Vagina (tissue), 2 donors: ENCODE measurements around the gene PRDM15. TPM values are rescaled to one million over a fixed set of nuclear protein-coding genes. Genes with fewer than 3 reads are reported as not detected.

Source experiments
- DNase-seq, 2 donors: peaks; one replicate each; pipeline ENCODE4 v3.0.0-alpha.2; 2017; ENCODE audit errors: extremely low spot score in 2 of 2
- H3K27ac ChIP-seq: fragments of 200-600 bp; sonication (generic); one replicate; pipeline ENCODE4 v1.5.1; 2019
- H3K27me3 ChIP-seq: fragments of 200-600 bp; sonication (generic); one replicate; pipeline ENCODE4 v1.5.1; 2019
- H3K36me3 ChIP-seq, 2 donors: fragments of 200-600 bp; sonication (generic); one replicate each; pipeline ENCODE4 v1.5.1; 2017 to 2019
- H3K4me1 ChIP-seq: fragments of 200-600 bp; sonication (generic); one replicate; pipeline ENCODE4 v1.5.1; 2019
- H3K4me3 ChIP-seq, 2 donors: fragments of 200-600 bp; sonication (generic); 1 replicate in 1 of 2; 2 replicates in 1 of 2; pipeline ENCODE4 v1.5.1; 2016 to 2019
- H3K9me3 ChIP-seq: fragments of 200-600 bp; sonication (generic); one replicate; pipeline ENCODE4 v1.5.1; 2019
- CTCF ChIP-seq, 3 experiments: fragments of 450-650 bp in 2 of 3; fragments of 200-600 bp in 1 of 3; sonication (generic) in 1 of 3; IDR thresholded peaks; one replicate each; pipeline ENCODE4 v1.5.1; 2017 to 2019; ENCODE audit warnings: antibody characterized with exemption in 3 of 3, mild to moderate bottlenecking in 2 of 3, moderate library complexity in 2 of 3
- POLR2A ChIP-seq, 2 donors: fragments of 450-650 bp; IDR thresholded peaks; one replicate each; pipeline ENCODE4 v1.6.1; 2017; ENCODE audit warnings: antibody characterized with exemption in 2 of 2, mild to moderate bottlenecking in 2 of 2, moderate library complexity in 2 of 2
- POLR2AphosphoS5 ChIP-seq, 2 donors: sonication (generic); formaldehyde crosslinking; IDR thresholded peaks; one replicate each; pipeline ENCODE4 v1.9.0; 2017; ENCODE audit warnings: antibody characterized with exemption in 2 of 2, mild to moderate bottlenecking in 2 of 2, low read depth in 1 of 2; ENCODE audit not compliant: insufficient read depth in 1 of 2
- intact Hi-C: fragments of 100-400 bp; cut with DNase I; formaldehyde crosslinking; loops from one replicate; pipeline ENCODE4 v1.15.1; 2023
- total RNA-seq: library from RNA; depleted of rRNA; stranded (reverse); fragments of >200 nt; gene quantifications from one replicate; pipeline ENCODE4 v1.2.3, GENCODE V29; 2016

PRDM15 gene
- total RNA-seq, 1 donor from 2014 or later = 31.2 TPM

- intact Hi-C loops = no loop called here
- no peak for DNase-seq
- Histone ChIP-seq H3K27me3 (no peaks in the 10 kb centered on the region), H3K4me1 (no peaks in the 10 kb centered on the region), H3K4me3 (no peak overlapping the region), H3K9me3 (no peaks in the 10 kb centered on the region), H3K36me3 (peaks cover 0 to 55% of the 10 kb centered on the region in 2 donors), H3K27ac (no peak overlapping the region)
- TF ChIP-seq POLR2A (IDR thresholded peaks at IDR 0.05) = no peak
- TF ChIP-seq CTCF (IDR thresholded peaks at IDR 0.05) = no peak
- TF ChIP-seq POLR2AphosphoS5 (IDR thresholded peaks at IDR 0.05; ENCODE audit: insufficient read depth in 1 of 2, low read depth in 1 of 2) = no peak
Measured at GRCh38 chr21:41908829-41909228, 29.7 kb upstream of the PRDM15 start.

GRCh38 chr21:41907496-41908258 lies 28.5 kb upstream of the PRDM15 start:
- H3K36me3 ChIP-seq = peaks cover 0 to 59% of the 10 kb centered on the region in 2 donors
- intact Hi-C loops = no loop called here
- no peak for DNase-seq
- TF ChIP-seq POLR2A (IDR thresholded peaks at IDR 0.05) (no peak), POLR2AphosphoS5 (IDR thresholded peaks at IDR 0.05; ENCODE audit: insufficient read depth in 1 of 2, low read depth in 1 of 2) (no peak), CTCF (IDR thresholded peaks at IDR 0.05) (no peak)
- H3K27ac ChIP-seq = no peak overlapping the region
- H3K9me3 ChIP-seq = no peaks in the 10 kb centered on the region
- no peaks in the 10 kb centered on the region for H3K4me1 ChIP-seq
- no peaks in the 10 kb centered on the region for H3K27me3 ChIP-seq
- no peak overlapping the region for H3K4me3 ChIP-seq

- intact Hi-C loops = no loop called here
- Histone ChIP-seq H3K9me3 (no peaks in the 10 kb centered on the region), H3K27me3 (no peaks in the 10 kb centered on the region), H3K27ac (no peak overlapping the region), H3K4me1 (no peaks in the 10 kb centered on the region), H3K4me3 (no peak overlapping the region), H3K36me3 (peaks cover 0 to 56% of the 10 kb centered on the region in 2 donors)
- DNase-seq = no peak
- no peak for TF ChIP-seq CTCF (IDR thresholded peaks at IDR 0.05)
- TF ChIP-seq POLR2AphosphoS5 (IDR thresholded peaks at IDR 0.05; ENCODE audit: insufficient read depth in 1 of 2, low read depth in 1 of 2) = no peak
- TF ChIP-seq POLR2A (IDR thresholded peaks at IDR 0.05) = no peak
Measured at GRCh38 chr21:41906770-41907169, 27.6 kb upstream of the PRDM15 start.

- Histone ChIP-seq H3K4me3 (no peak overlapping the region), H3K27ac (no peak overlapping the region), H3K9me3 (no peaks in the 10 kb centered on the region), H3K27me3 (no peaks in the 10 kb centered on the region), H3K36me3 (peaks cover 0 to 49% of the 10 kb centered on the region in 2 donors), H3K4me1 (no peaks in the 10 kb centered on the region)
- TF ChIP-seq POLR2AphosphoS5 (IDR thresholded peaks at IDR 0.05; ENCODE audit: insufficient read depth in 1 of 2, low read depth in 1 of 2) (no peak), CTCF (IDR thresholded peaks at IDR 0.05) (no peak)
- no peak for DNase-seq
- intact Hi-C loops = no loop called here
Measured at GRCh38 chr21:41903559-41904351, 24.6 kb upstream of the PRDM15 start.

GRCh38 chr21:41902946-41903345 lies 23.8 kb upstream of the PRDM15 start:
- intact Hi-C loops = no loop called here
- H3K27me3 ChIP-seq = no peaks in the 10 kb centered on the region
- no peak for TF ChIP-seq POLR2A (IDR thresholded peaks at IDR 0.05)
- TF ChIP-seq CTCF (IDR thresholded peaks at IDR 0.05) = no peak
- no peak for TF ChIP-seq POLR2AphosphoS5 (IDR thresholded peaks at IDR 0.05; ENCODE audit: insufficient read depth in 1 of 2, low read depth in 1 of 2)
- H3K36me3 ChIP-seq = peaks cover 0 to 52% of the 10 kb centered on the region in 2 donors
- DNase-seq = no peak
- no peak overlapping the region for H3K4me3 ChIP-seq
- H3K9me3 ChIP-seq = no peaks in the 10 kb centered on the region
- H3K4me1 ChIP-seq = no peaks in the 10 kb centered on the region
- no peak overlapping the region for H3K27ac ChIP-seq
